Lung (tissue), 12 donors: ENCODE data around the gene CCDC92. TPM values are rescaled to one million over a fixed set of nuclear protein-coding genes. Genes with fewer than 3 reads are reported as not detected.

Source experiments
- ATAC-seq: fragments of 200-7000 bp; cut with Tn5 transposase; one replicate; pipeline ENCODE4 v1.9.1; 2020; ENCODE audit warnings: moderate number of reproducible peaks; ENCODE audit not compliant: insufficient read depth, low FRiP score
- DNase-seq, 3 donors: peaks; one replicate each; pipeline ENCODE4 v3.0.0-alpha.2; 2013 to 2017
- H3K27ac ChIP-seq, 2 donors: one replicate each; pipeline ENCODE4 v1.5.1; 2013; ENCODE audit warnings: mild to moderate bottlenecking in 2 of 2, moderate library complexity in 2 of 2, control low read depth in 1 of 2, inconsistent platforms in 1 of 2, low read depth in 1 of 2, low read length in 1 of 2
- H3K27me3 ChIP-seq, 3 donors: one replicate each; pipeline ENCODE4 v1.5.1; 2013; ENCODE audit warnings: low read length in 2 of 3; ENCODE audit not compliant: control insufficient read depth in 3 of 3, insufficient read depth in 3 of 3
- H3K36me3 ChIP-seq, 4 donors: one replicate each; pipeline ENCODE4 v1.5.1; 2013; ENCODE audit warnings: low read length in 4 of 4, mild to moderate bottlenecking in 1 of 4, moderate library complexity in 1 of 4; ENCODE audit not compliant: control insufficient read depth in 4 of 4, insufficient read depth in 4 of 4
- H3K4me1 ChIP-seq, 5 donors: one replicate each; pipeline ENCODE4 v1.5.1; 2013; ENCODE audit warnings: low read length in 5 of 5, mild to moderate bottlenecking in 2 of 5, moderate library complexity in 1 of 5; ENCODE audit not compliant: control insufficient read depth in 5 of 5, insufficient read depth in 5 of 5
- H3K4me3 ChIP-seq: one replicate; pipeline ENCODE4 v1.5.1; 2013; ENCODE audit warnings: mild to moderate bottlenecking, control low read depth, moderate library complexity
- H3K9ac ChIP-seq, 2 donors: one replicate each; pipeline ENCODE4 v1.5.1; 2013; ENCODE audit warnings: low read length in 2 of 2, control low read depth in 1 of 2; ENCODE audit not compliant: insufficient read depth in 1 of 2
- H3K9me3 ChIP-seq, 4 donors: one replicate each; pipeline ENCODE4 v1.5.1; 2013; ENCODE audit warnings: low read length in 3 of 4, mild to moderate bottlenecking in 1 of 4, moderate library complexity in 1 of 4; ENCODE audit not compliant: control insufficient read depth in 4 of 4, insufficient read depth in 3 of 4
- WGBS, 2 donors: extraction: QIAGEN DNeasy Blood & Tissue Kit; methylation state at CpG; one replicate each; pipeline ENCODE4 v1.1.7; 2013; 5-methylcytosine and 5-hydroxymethylcytosine counted together
- polyA plus RNA-seq, 2 donors: library from polyadenylated mRNA; stranded (reverse); fragments of 200-250 nt; gene quantifications; one replicate each; pipeline ENCODE4 v1.2.1, GENCODE V29; 2013
- total RNA-seq, 2 donors: library from RNA; depleted of rRNA in 1 of 2; stranded (reverse); fragments of >200 nt in 1 of 2; gene quantifications; one replicate each; pipeline ENCODE4 v1.2.1, GENCODE V29; 2014 to 2021
- TF ChIP-seq, protein P1 (sequence below): IDR thresholded peaks from 2 replicates; pipeline ENCODE4 v1.5.1; 2012; ENCODE audit warnings: mild to moderate bottlenecking; ENCODE audit errors: control extremely low read depth, extremely low read depth
- donor health status: control.
- donor health status: control.
- donor health status: Bipolar disorder and iron deficiency.
- donor health status: healthy.
- donor health status: DM: yes; HTN: yes; CAD: no.

CCDC92 gene
- total and polyA plus RNA-seq, 4 donors = 17.7 to 55.5 (median 34.8) TPM

DNA sequence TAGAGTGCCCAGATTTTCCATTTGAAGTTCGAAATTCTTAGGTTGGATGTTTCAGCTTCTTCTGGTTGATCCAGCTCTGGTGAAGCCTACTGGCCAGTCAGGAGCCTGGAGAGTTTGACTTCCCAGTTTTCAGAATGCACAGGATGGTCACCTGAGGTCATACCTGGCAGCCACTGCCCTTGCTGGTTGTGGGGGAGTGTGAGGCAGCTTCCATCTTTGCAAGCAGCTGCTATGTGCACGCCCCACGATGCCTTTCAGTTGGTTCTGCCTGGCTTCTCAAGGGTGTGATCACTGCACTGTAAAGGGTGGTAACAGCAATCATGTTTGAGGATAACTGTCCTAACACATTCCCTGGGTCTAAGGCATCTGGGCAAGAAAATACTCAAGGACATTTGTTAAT, 15.4 kb downstream of the CCDC92 start:
- no peak overlapping the region for H3K27ac ChIP-seq
- peaks cover 0 to 9% (median 5%) of the 10 kb centered on the region in 4 donors for H3K36me3 ChIP-seq
- 91 to 95% methylated on average over 3 of the region's 3 CpGs for WGBS, 2 donors
- H3K4me3 ChIP-seq = no peak overlapping the region
- H3K9ac ChIP-seq = no peak overlapping the region
- no peaks in the 10 kb centered on the region for H3K9me3 ChIP-seq
- TF ChIP-seq, protein P1, sequence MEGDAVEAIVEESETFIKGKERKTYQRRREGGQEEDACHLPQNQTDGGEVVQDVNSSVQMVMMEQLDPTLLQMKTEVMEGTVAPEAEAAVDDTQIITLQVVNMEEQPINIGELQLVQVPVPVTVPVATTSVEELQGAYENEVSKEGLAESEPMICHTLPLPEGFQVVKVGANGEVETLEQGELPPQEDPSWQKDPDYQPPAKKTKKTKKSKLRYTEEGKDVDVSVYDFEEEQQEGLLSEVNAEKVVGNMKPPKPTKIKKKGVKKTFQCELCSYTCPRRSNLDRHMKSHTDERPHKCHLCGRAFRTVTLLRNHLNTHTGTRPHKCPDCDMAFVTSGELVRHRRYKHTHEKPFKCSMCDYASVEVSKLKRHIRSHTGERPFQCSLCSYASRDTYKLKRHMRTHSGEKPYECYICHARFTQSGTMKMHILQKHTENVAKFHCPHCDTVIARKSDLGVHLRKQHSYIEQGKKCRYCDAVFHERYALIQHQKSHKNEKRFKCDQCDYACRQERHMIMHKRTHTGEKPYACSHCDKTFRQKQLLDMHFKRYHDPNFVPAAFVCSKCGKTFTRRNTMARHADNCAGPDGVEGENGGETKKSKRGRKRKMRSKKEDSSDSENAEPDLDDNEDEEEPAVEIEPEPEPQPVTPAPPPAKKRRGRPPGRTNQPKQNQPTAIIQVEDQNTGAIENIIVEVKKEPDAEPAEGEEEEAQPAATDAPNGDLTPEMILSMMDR = no peak
- H3K27me3 ChIP-seq = no peaks in the 10 kb centered on the region
- H3K4me1 ChIP-seq = peaks cover 6 to 18% (median 8%) of the 10 kb centered on the region in 5 donors
- ATAC-seq (no peak), DNase-seq (no peak)

DNA sequence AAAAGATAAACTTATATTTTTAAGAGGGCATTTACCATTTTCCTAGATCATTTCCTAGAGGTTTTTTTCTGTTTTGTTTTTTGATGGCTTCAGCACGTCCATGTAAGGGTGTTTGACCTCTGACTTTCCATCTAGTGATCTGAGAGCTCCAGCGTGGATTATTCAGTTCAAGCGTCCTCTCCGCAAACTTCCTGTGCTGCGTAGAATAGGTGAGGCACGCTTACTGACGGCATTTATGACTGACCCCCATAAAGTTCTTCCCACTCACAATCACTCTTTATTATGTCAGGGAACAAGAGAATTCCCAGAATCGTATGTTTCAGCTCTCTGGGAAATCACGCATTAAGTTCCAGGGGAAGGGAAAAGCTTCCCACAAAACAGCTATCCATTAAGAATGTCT, 16.4 kb downstream of the CCDC92 start:
- Histone ChIP-seq H3K27ac (no peak overlapping the region), H3K4me3 (no peak overlapping the region), H3K4me1 (peaks cover 7 to 20% (median 11%) of the 10 kb centered on the region in 5 donors), H3K36me3 (peaks cover 0 to 9% (median 5%) of the 10 kb centered on the region in 4 donors), H3K9me3 (no peaks in the 10 kb centered on the region), H3K27me3 (no peaks in the 10 kb centered on the region), H3K9ac (no peak overlapping the region)
- DNase-seq (no peak), ATAC-seq (no peak)
- 95 to 96% methylated on average over 9 of the region's 9 CpGs for WGBS, 2 donors
- TF ChIP-seq, protein P1 = no peak

DNA sequence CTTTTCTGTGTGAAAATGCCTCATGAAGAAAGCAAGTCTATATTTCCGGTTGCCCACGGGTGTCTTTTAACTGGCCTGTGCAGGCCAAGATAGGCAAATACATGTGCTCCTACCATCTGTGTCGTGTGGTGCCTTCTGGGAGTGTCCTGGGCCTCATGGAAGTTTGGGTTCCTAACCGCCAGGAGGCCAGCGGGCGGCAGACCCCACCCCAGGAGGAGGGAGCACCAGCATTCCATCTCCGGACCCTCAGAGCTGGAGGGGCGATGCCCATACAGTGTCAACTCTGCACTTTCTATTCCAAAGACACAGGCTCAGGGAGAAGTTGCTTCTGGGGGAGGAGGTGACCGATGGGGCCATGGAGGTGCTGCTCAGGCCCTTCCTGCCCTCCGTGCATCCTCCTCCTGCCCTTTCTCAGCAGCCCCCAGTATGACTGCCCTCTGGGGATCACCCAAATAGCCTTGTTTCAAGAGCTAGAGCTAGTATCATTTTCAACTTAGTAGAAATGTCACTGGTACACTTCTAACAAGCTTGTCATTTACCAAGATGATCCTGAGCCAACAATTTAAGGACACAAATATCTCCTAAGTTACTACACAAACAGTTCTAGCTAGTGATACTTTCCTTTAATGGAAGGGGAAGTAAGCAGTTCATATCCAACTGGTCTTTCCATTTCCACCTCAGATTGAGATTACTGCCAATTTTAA, 17.8 kb downstream of the CCDC92 start:
- DNase-seq = no peak
- 94 to 97% methylated on average over 10 of the region's 10 CpGs for WGBS, 2 donors
- H3K27ac ChIP-seq = no peak overlapping the region
- no peaks in the 10 kb centered on the region for H3K9me3 ChIP-seq
- TF ChIP-seq, protein P1 = no peak
- H3K9ac ChIP-seq = no peak overlapping the region
- ATAC-seq = no peak
- H3K4me3 ChIP-seq = no peak overlapping the region
- H3K4me1 ChIP-seq = peaks cover 7 to 22% (median 14%) of the 10 kb centered on the region in 5 donors
- peaks cover 0 to 7% (median 3%) of the 10 kb centered on the region in 4 donors for H3K36me3 ChIP-seq
- H3K27me3 ChIP-seq = no peaks in the 10 kb centered on the region
